B cell (primary cell): Measurements from ENCODE around the gene SPRED2. TPM values are rescaled to one million over a fixed set of nuclear protein-coding genes. Genes with fewer than 3 reads are reported as not detected.

Experiments
- ATAC-seq: fragments of 200-7000 bp; cut with Tn5 transposase; one replicate; pipeline ENCODE4 v1.10.0; 2021; ENCODE audit warnings: low read depth, mild to moderate bottlenecking, moderate number of reproducible peaks, moderate library complexity
- CTCF ChIA-PET: fragments of 350-600 bp; sonication (Branson Sonifier 250); formaldehyde crosslinking; loops from one replicate; lab custom pipeline; 2021; ENCODE audit warnings: antibody characterized with exemption, inconsistent platforms; lab: Charles Lee
- POLR2A ChIA-PET: fragments of 350-600 bp; sonication (Branson Sonifier 250); formaldehyde crosslinking; loops from one replicate; lab custom pipeline; 2021; ENCODE audit warnings: antibody characterized with exemption; lab: Charles Lee
- DNase-seq: peaks from one replicate; pipeline ENCODE4 v3.0.0; 2013
- H2AFZ ChIP-seq: 2 replicates; pipeline ENCODE4 v1.6.1; 2012; ENCODE audit warnings: mild to moderate bottlenecking, low read depth, low read length; ENCODE audit not compliant: insufficient read depth, poor library complexity, severe bottlenecking
- H3K27ac ChIP-seq, 2 donors: 1 replicate in 1 of 2; 2 replicates in 1 of 2; pipeline ENCODE4 v1.5.1; 2012 to 2013; ENCODE audit warnings: low read length in 2 of 2, mild to moderate bottlenecking in 2 of 2, moderate library complexity in 1 of 2
- H3K27me3 ChIP-seq, 4 experiments: fragments of 200-600 bp in 1 of 4; sonication (generic) in 1 of 4; replicated peaks in 1 of 4; 1 replicate in 2 of 4; 2 replicates in 2 of 4; pipeline versions ENCODE4 v1.6.1 to v1.7.0; 2013 to 2016; ENCODE audit warnings: low read length in 3 of 4, mild to moderate bottlenecking in 2 of 4, mixed read lengths in 1 of 4, moderate library complexity in 1 of 4; ENCODE audit not compliant: insufficient read depth in 4 of 4, control insufficient read depth in 3 of 4; ENCODE audit errors: control extremely low read depth in 1 of 4
- H3K36me3 ChIP-seq, 2 experiments: replicated peaks in 1 of 2; 1 replicate in 1 of 2; 2 replicates in 1 of 2; pipeline versions ENCODE4 v1.6.1 to v1.7.1; 2013; ENCODE audit warnings: low read length in 1 of 2; ENCODE audit not compliant: insufficient read depth in 2 of 2, control insufficient read depth in 1 of 2; ENCODE audit errors: control extremely low read depth in 1 of 2, extremely low read depth in 1 of 2
- H3K4me1 ChIP-seq, 2 donors: fragments of 200-600 bp in 1 of 2; sonication (generic) in 1 of 2; 1 replicate in 1 of 2; 2 replicates in 1 of 2; pipeline versions ENCODE4 v1.5.1 to v1.6.1; 2013 to 2017; ENCODE audit warnings: low read length in 2 of 2; ENCODE audit not compliant: control insufficient read depth in 2 of 2, insufficient read depth in 2 of 2
- H3K4me2 ChIP-seq: replicated peaks from 2 replicates; pipeline ENCODE3; 2012; ENCODE audit warnings: mild to moderate bottlenecking, low read depth, low read length; ENCODE audit not compliant: poor library complexity, severe bottlenecking
- H3K4me3 ChIP-seq, 5 experiments: fragments of 200-600 bp in 1 of 5; sonication (generic) in 1 of 5; 1 replicate in 3 of 5; 2 replicates in 2 of 5; pipeline versions ENCODE4 v1.5.1 to v1.7.0; 2011 to 2016; ENCODE audit warnings: low read length in 4 of 5, mild to moderate bottlenecking in 4 of 5, low read depth in 2 of 5, control low read depth in 1 of 5, moderate library complexity in 1 of 5; ENCODE audit not compliant: insufficient read depth in 1 of 5; ENCODE audit errors: control extremely low read depth in 1 of 5, extremely low read depth in 1 of 5
- H3K79me2 ChIP-seq: fragments of 200-600 bp; sonication (generic); one replicate; pipeline ENCODE4 v1.6.0; 2016; ENCODE audit warnings: low read length; ENCODE audit not compliant: control insufficient read depth, insufficient read depth
- H3K9ac ChIP-seq: fragments of 200-600 bp; sonication (generic); 2 replicates; pipeline ENCODE4 v1.6.1; 2017; ENCODE audit warnings: mild to moderate bottlenecking, low read length, moderate library complexity
- H3K9me3 ChIP-seq, 3 donors: one replicate each; pipeline versions ENCODE4 v1.6.1 to v1.7.1; 2013; ENCODE audit warnings: low read length in 2 of 3; ENCODE audit not compliant: control insufficient read depth in 2 of 3, insufficient read depth in 1 of 3; ENCODE audit errors: control extremely low read depth in 1 of 3
- H4K20me1 ChIP-seq: 2 replicates; pipeline ENCODE4 v1.6.0; 2012; ENCODE audit warnings: mild to moderate bottlenecking, low read length; ENCODE audit not compliant: insufficient read depth, control insufficient read depth, poor library complexity, severe bottlenecking
- H3K27ac Mint-ChIP-seq: one replicate; pipeline ENCODE4 v1.8.0; 2021; ENCODE audit warnings: mixed read lengths
- H3K27me3 Mint-ChIP-seq: one replicate; pipeline ENCODE4 v1.8.0; 2021; ENCODE audit warnings: mixed read lengths
- H3K4me1 Mint-ChIP-seq: one replicate; pipeline ENCODE4 v1.8.0; 2021; ENCODE audit warnings: mixed read lengths
- H3K4me3 Mint-ChIP-seq: one replicate; pipeline ENCODE4 v1.8.0; 2021; ENCODE audit warnings: mixed read lengths
- H3K9me3 Mint-ChIP-seq: one replicate; pipeline ENCODE4 v1.8.0; 2022; ENCODE audit warnings: mixed read lengths; ENCODE audit not compliant: insufficient read depth
- CTCF ChIP-seq: fragments of 200-600 bp; IDR thresholded peaks from one replicate; pipeline ENCODE4 v1.8.0; 2022; ENCODE audit warnings: antibody characterized with exemption, mild to moderate bottlenecking
- EZH2 ChIP-seq: IDR thresholded peaks from 2 replicates; pipeline ENCODE4 v1.6.1; 2012; ENCODE audit warnings: borderline replicate concordance, low read depth, mild to moderate bottlenecking, moderate library complexity, low read length; ENCODE audit not compliant: insufficient read depth, poor library complexity, severe bottlenecking
- WGBS: methylation state at CpG from one replicate; pipeline ENCODE4 v1.1.5; 2013; ENCODE audit warnings: missing lambda C conversion rate; ENCODE audit not compliant: insufficient coverage; 5-methylcytosine and 5-hydroxymethylcytosine counted together
- intact Hi-C: fragments of 100-400 bp; cut with micrococcal nuclease; formaldehyde crosslinking; loops from one replicate; pipeline ENCODE4 v1.10.0; 2022
- polyA plus RNA-seq: library from polyadenylated mRNA; depleted of rRNA; stranded (reverse); fragments of >200 nt; gene quantifications from 2 replicates; pipeline ENCODE4 v1.2.3, GENCODE V29; 2012
- total RNA-seq, 2 donors: library from RNA; stranded (reverse); fragments of 120-200 nt in 1 of 2; gene quantifications; 1 replicate in 1 of 2; 2 replicates in 1 of 2; pipeline versions ENCODE4 v1.2.3 to v1.2.4, GENCODE V29; 2013 to 2022

Gene SPRED2
- total and polyA plus RNA-seq, 2 donors (not counting 1 experiment from before 2014, with no cell fraction given) = 0.40 to 1.3 TPM

- Mint-ChIP-seq H3K9me3 (no peaks in the 10 kb centered on the region), H3K4me1 (peaks cover 9% of the 10 kb centered on the region), H3K27me3 (no peaks in the 10 kb centered on the region), H3K4me3 (no peak overlapping the region), H3K27ac (no peak overlapping the region)
- Histone ChIP-seq H3K4me2 (no peak overlapping the region), H3K79me2 (no peaks in the 10 kb centered on the region), H3K9me3 (no peaks in the 10 kb centered on the region), H3K4me1 (peaks cover 6 to 10% of the 10 kb centered on the region in 2 donors), H3K27ac (no peak overlapping the region), H3K9ac (no peak overlapping the region), H4K20me1 (no peaks in the 10 kb centered on the region), H3K36me3 (peaks cover 1 to 18% of the 10 kb centered on the region in 2 experiments), H3K27me3 (no peaks in the 10 kb centered on the region), H2AFZ (no peak overlapping the region), H3K4me3 (no peak overlapping the region)
- intact Hi-C loops = loop anchor here (10.0 kb wide), 1 partner anchor 118 kb away; no protein-coding TSS in a partner anchor
- POLR2A ChIA-PET = no interaction called here
- TF ChIP-seq EZH2 = no peak
- ATAC-seq (no peak), DNase-seq (no peak)
- 98% methylated on average over 5 of the region's 5 CpGs for WGBS
- CTCF ChIA-PET = interaction anchor here (1.3 to 2.5 kb wide), 3 partner anchors 11 to 301 kb away, joined by 3 to 9 read pairs (median 5); no protein-coding TSS in a partner anchor
These were observed 155.8 kb downstream of the SPRED2 start for GRCh38 chr2:65276609-65277008.

GRCh38 chr2:65275141-65275915 is 157.1 kb downstream of the SPRED2 start:
- no peak overlapping the region for H3K27ac Mint-ChIP-seq
- no peak overlapping the region for H3K4me3 ChIP-seq
- H3K9me3 ChIP-seq = no peaks in the 10 kb centered on the region
- no peaks in the 10 kb centered on the region for H4K20me1 ChIP-seq
- DNase-seq = no peak
- no peak overlapping the region for H3K4me3 Mint-ChIP-seq
- ATAC-seq = no peak
- ChIA-PET CTCF (interaction anchor here (0.8 to 2.5 kb wide), 3 partner anchors 10 to 89 kb away, joined by 3 to 9 read pairs (median 5); no protein-coding TSS in a partner anchor), POLR2A (no interaction called here)
- H3K79me2 ChIP-seq = no peaks in the 10 kb centered on the region
- H3K9me3 Mint-ChIP-seq = no peaks in the 10 kb centered on the region
- no peaks in the 10 kb centered on the region for H3K27me3 ChIP-seq
- no peak overlapping the region for H3K9ac ChIP-seq
- WGBS = 90% methylated on average over 2 of the region's 4 CpGs
- H3K4me2 ChIP-seq = no peak overlapping the region
- H3K36me3 ChIP-seq = peaks cover 1 to 28% of the 10 kb centered on the region in 2 experiments
- intact Hi-C loops = loop anchor here (10.0 kb wide), 1 partner anchor 119 kb away; no protein-coding TSS in a partner anchor
- no peak for TF ChIP-seq CTCF
- no peak for TF ChIP-seq EZH2
- no peak overlapping the region for H3K27ac ChIP-seq
- no peaks in the 10 kb centered on the region for H3K27me3 Mint-ChIP-seq
- H2AFZ ChIP-seq = no peak overlapping the region
- H3K4me1 ChIP-seq = peaks cover 6 to 10% of the 10 kb centered on the region in 2 donors
- H3K4me1 Mint-ChIP-seq = peaks cover 9% of the 10 kb centered on the region
